Activated T-cell treated with anti-CD3 and anti-CD28 coated beads, Interleukin-2, amount 50 U/mL, for 72 hours (primary cell): Measurements from ENCODE around the gene ZBTB7B. TPM values are rescaled to one million over a fixed set of nuclear protein-coding genes. Genes with fewer than 3 reads are reported as not detected.

Experiments used
- ATAC-seq, 2 donors: fragments of 150-1000 bp; cut with Tn5 transposase; replicated peaks in 1 of 2; 2 replicates each; pipeline ENCODE4 v1.10.0; 2021; ENCODE audit warnings: moderate library complexity in 2 of 2, mild to moderate bottlenecking in 1 of 2
- DNase-seq, 2 donors: peaks; one replicate each; pipeline ENCODE4 v3.0.0; 2021 to 2022; ENCODE audit warnings: mixed read lengths in 1 of 2
- H3K27ac Mint-ChIP-seq: one replicate; pipeline ENCODE4 v1.8.0; 2022; ENCODE audit warnings: mild to moderate bottlenecking, moderate library complexity, mixed read lengths
- H3K27me3 Mint-ChIP-seq: one replicate; pipeline ENCODE4 v1.8.0; 2022; ENCODE audit warnings: low read depth, mixed read lengths
- H3K36me3 Mint-ChIP-seq, 2 donors: one replicate each; pipeline ENCODE4 v1.8.0; 2022; ENCODE audit warnings: mixed read lengths in 2 of 2, mild to moderate bottlenecking in 1 of 2; ENCODE audit not compliant: insufficient read depth in 2 of 2
- H3K4me1 Mint-ChIP-seq: one replicate; pipeline ENCODE4 v1.8.0; 2022; ENCODE audit warnings: low read depth, mixed read lengths
- H3K4me3 Mint-ChIP-seq, 2 donors: one replicate each; pipeline ENCODE4 v1.8.0; 2022; ENCODE audit warnings: mild to moderate bottlenecking in 2 of 2, mixed read lengths in 2 of 2, moderate library complexity in 2 of 2
- H3K9me3 Mint-ChIP-seq, 2 donors: one replicate each; pipeline ENCODE4 v1.8.0; 2022; ENCODE audit warnings: mixed read lengths in 2 of 2
- total RNA-seq, 2 donors: library from RNA; stranded (reverse); gene quantifications; one replicate each; pipeline ENCODE4 v1.2.3, GENCODE V29; 2022

ZBTB7B gene
- total RNA-seq, 2 donors from 2014 or later: 129 to 141 TPM

DNA sequence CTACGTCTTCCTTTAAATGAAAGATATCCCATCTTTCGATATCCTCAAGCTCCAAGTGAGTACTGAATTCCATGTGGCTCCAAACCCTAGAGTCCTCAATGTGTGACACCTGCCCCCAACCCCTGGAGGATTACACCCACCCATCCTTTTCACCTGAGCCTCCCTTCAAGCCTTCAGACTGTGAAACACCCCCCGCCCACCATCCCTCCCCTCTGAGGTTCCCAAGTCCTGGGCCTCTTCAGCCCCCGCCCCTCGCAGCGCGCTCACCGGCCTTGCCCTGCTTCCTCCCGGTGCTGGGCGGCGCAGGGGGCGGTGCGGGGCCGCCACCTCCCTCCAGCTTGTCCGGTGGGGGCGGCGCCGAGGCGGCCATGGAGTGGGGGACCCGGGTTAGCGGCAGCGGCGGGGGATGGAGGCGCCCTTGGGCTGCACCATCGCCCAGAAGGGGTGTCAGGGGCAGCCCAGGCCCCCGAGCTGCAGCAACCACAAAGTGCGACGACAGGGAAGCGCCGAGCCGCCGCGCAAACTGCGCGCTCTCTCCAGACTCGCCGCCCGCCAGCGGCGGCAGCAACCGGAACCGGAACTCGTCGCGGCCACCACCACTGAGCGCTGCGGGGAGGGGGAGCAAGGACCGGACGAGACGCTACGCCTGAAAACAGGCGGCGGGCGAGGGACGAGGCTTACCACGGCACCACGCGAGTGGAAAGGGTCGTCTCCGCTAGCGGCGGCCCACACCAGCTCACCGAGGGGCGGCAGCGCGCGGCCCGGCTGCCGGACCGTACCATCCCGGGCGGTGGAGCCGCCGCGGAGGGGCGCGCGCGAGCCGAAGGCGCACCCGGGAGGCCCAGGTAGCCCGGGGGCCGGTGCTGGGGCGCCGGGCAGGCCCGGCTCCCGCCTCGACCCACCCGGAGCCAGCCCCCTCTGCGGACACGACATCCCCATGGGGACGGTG lies 41.1 kb upstream of the ZBTB7B start, which contains the start of gene PYGO2:
Gene PYGO2 (minus strand): TSS at position 576 of the 949 bp plus-strand sequence. CDS start 206 bp downstream, at position 370.
- Mint-ChIP-seq H3K4me1 (peaks cover 52% of the 10 kb centered on the region), H3K4me3 (peak within 1 kb of the TSS; percentile 92 to 94), H3K9me3 (no peaks in the 10 kb centered on the region), H3K27me3 (no peaks in the 10 kb centered on the region), H3K27ac (peak within 1 kb of the TSS; percentile 92), H3K36me3 (peaks cover 2 to 9% of the 10 kb centered on the region in 2 donors)
- ATAC-seq (peak; percentile 91), DNase-seq (peak; percentile 89 to 92)

DNA sequence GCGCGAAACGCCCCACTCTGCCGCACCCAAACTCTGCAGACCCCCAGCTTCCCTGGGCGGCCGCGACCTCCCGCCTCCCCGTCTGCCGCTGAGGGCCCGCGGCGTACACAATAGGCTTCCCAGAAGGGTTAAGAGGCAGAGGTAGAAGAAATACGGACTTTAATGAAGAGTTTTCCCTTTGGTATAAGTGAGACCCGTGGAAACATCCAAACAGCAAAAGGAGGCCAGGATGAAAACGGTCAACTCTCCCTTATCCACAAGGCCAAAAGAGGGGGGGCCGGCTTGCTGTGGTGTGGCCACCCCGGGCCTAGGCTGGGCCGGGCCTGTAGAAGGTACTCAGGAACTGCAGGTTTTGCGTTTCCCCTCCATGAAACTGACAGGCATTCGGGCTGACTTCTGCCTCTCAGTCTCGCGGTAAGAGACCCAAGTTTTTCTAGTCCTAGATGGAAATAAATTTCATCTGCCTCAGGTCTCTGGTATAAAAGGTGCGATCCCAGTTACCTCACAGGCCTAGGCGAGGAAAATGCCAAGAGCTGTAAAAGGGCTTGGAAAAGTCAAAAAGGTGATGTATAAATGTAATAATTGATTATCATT lies 40.3 kb upstream of the ZBTB7B start:
- DNase-seq: peak in 1 of 2 donors; percentile 47
- H3K9me3 Mint-ChIP-seq: no peaks in the 10 kb centered on the region
- peak overlapping the region; percentile 91 to 93 for H3K4me3 Mint-ChIP-seq
- peak overlapping the region; percentile 92 for H3K27ac Mint-ChIP-seq
- peaks cover 2 to 9% of the 10 kb centered on the region in 2 donors for H3K36me3 Mint-ChIP-seq
- no peaks in the 10 kb centered on the region for H3K27me3 Mint-ChIP-seq
- ATAC-seq: peak; percentile 12 to 19
- H3K4me1 Mint-ChIP-seq: peaks cover 45% of the 10 kb centered on the region

GRCh38 chr1:154962795-154963330 lies 39.7 kb upstream of the ZBTB7B start:
- Mint-ChIP-seq H3K9me3 (no peaks in the 10 kb centered on the region), H3K4me1 (peaks cover 43% of the 10 kb centered on the region), H3K36me3 (peaks cover 2 to 9% of the 10 kb centered on the region in 2 donors), H3K4me3 (peak overlapping the region; percentile 91 to 93), H3K27me3 (no peaks in the 10 kb centered on the region), H3K27ac (peak overlapping the region; percentile 92)
- ATAC-seq: no peak
- no peak for DNase-seq

DNA sequence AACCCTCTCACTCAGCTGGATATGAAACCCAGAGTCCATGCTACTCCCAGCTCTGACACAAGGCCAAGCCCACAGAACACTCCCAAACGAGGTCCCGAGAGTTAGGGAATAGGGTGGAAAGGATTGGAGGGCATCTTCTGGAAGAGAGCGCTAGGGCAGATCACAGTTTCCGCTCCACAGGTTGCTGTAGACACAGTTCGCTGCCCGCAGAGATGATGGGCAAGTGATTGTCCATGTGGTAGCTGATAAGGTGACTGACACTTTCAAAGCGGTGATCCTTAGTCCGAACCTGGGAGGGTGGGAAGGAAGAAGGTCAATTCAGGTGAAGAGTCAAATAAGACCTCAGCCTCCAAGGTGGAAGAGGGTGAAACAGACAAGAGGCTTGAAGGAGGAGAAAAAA lies 39.0 kb upstream of the ZBTB7B start:
- no peak for DNase-seq
- Mint-ChIP-seq H3K9me3 (no peaks in the 10 kb centered on the region), H3K4me3 (no peak overlapping the region), H3K4me1 (peaks cover 43% of the 10 kb centered on the region), H3K27me3 (no peaks in the 10 kb centered on the region), H3K27ac (no peak overlapping the region), H3K36me3 (peaks cover 4 to 14% of the 10 kb centered on the region in 2 donors)
- no peak for ATAC-seq

GRCh38 chr1:154964359-154964758 lies 38.2 kb upstream of the ZBTB7B start:
- DNase-seq (no peak), ATAC-seq (no peak)
- Mint-ChIP-seq H3K27ac (no peak overlapping the region), H3K36me3 (peaks cover 4 to 14% of the 10 kb centered on the region in 2 donors), H3K9me3 (no peaks in the 10 kb centered on the region), H3K4me3 (no peak overlapping the region), H3K4me1 (peaks cover 47% of the 10 kb centered on the region), H3K27me3 (no peaks in the 10 kb centered on the region)

GRCh38 chr1:154966111-154966510 lies 36.5 kb upstream of the ZBTB7B start:
- ATAC-seq (no peak), DNase-seq (no peak)
- H3K4me1 Mint-ChIP-seq: peaks cover 40% of the 10 kb centered on the region
- no peak overlapping the region for H3K27ac Mint-ChIP-seq
- no peak overlapping the region for H3K4me3 Mint-ChIP-seq
- H3K36me3 Mint-ChIP-seq: peaks cover 4 to 9% of the 10 kb centered on the region in 2 donors
- no peaks in the 10 kb centered on the region for H3K9me3 Mint-ChIP-seq
- H3K27me3 Mint-ChIP-seq: no peaks in the 10 kb centered on the region

GRCh38 chr1:154967331-154967950 lies 35.2 kb upstream of the ZBTB7B start:
- H3K27me3 Mint-ChIP-seq: no peaks in the 10 kb centered on the region
- H3K27ac Mint-ChIP-seq: no peak overlapping the region

DNA sequence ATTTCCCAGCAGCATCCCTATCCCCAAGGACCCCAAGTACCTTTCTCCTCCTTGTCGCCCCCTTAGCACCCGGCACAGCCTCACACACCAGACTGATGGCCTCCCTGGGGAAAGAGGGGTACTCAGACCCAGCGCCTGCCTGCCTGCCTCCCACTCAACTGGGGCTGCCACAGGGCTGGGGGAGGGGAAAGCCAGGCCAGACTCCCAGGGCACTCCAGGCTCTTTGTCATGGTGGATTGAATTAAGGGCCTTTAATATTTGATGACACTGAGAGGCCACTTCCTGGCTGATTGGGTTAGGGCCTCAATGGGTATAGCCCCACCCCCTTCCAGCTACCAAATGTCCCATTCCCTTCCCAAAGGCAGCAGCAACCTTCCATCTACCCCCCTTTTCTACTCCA lies 33.9 kb upstream of the ZBTB7B start:
- Mint-ChIP-seq H3K4me3 (no peak overlapping the region), H3K4me1 (peaks cover 47% of the 10 kb centered on the region)

More at GRCh38 chr1:154967331-154967950, 35.2 kb upstream of the ZBTB7B start:
- Mint-ChIP-seq H3K9me3 (no peaks in the 10 kb centered on the region), H3K4me3 (no peak overlapping the region), H3K36me3 (peaks cover 6% of the 10 kb centered on the region in 2 donors), H3K4me1 (peaks cover 52% of the 10 kb centered on the region)
- ATAC-seq (no peak), DNase-seq (no peak)

DNA sequence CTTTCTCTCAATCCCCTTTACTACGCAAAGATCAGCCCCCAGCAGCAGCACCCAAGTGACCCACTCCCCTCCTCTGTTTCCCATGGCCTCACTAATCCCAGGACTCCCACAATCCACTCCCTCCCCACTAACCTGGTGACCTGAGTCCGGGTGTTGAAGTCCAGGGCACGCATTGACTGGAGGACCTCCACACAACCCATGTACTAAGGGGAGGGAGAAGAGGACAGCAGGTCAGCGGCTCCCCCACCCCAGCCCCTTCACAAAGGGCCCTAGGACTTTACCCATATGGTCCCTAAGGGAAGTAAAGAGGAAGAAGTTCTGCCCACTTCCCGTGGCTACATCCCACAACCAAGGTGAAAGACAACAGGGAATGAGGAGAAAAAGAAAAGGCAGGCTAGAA lies 33.4 kb upstream of the ZBTB7B start:
- H3K27ac Mint-ChIP-seq: peak overlapping the region; percentile 31
- ATAC-seq (no peak), DNase-seq (no peak)
- peaks cover 44% of the 10 kb centered on the region for H3K4me1 Mint-ChIP-seq
- H3K9me3 Mint-ChIP-seq: no peaks in the 10 kb centered on the region
- no peak overlapping the region for H3K4me3 Mint-ChIP-seq
- H3K27me3 Mint-ChIP-seq: no peaks in the 10 kb centered on the region
- peaks cover 4 to 6% of the 10 kb centered on the region in 2 donors for H3K36me3 Mint-ChIP-seq

More for the DNA sequence above, 33.9 kb upstream of the ZBTB7B start:
- H3K36me3 Mint-ChIP-seq: peaks cover 4 to 6% of the 10 kb centered on the region in 2 donors
- ATAC-seq (no peak), DNase-seq (no peak)
- H3K27me3 Mint-ChIP-seq: no peaks in the 10 kb centered on the region
- H3K9me3 Mint-ChIP-seq: no peaks in the 10 kb centered on the region
- H3K27ac Mint-ChIP-seq: no peak overlapping the region

- no peaks in the 10 kb centered on the region for H3K27me3 Mint-ChIP-seq
- no peak for DNase-seq
Measured at GRCh38 chr1:154969860-154970452, 32.6 kb upstream of the ZBTB7B start.

DNA sequence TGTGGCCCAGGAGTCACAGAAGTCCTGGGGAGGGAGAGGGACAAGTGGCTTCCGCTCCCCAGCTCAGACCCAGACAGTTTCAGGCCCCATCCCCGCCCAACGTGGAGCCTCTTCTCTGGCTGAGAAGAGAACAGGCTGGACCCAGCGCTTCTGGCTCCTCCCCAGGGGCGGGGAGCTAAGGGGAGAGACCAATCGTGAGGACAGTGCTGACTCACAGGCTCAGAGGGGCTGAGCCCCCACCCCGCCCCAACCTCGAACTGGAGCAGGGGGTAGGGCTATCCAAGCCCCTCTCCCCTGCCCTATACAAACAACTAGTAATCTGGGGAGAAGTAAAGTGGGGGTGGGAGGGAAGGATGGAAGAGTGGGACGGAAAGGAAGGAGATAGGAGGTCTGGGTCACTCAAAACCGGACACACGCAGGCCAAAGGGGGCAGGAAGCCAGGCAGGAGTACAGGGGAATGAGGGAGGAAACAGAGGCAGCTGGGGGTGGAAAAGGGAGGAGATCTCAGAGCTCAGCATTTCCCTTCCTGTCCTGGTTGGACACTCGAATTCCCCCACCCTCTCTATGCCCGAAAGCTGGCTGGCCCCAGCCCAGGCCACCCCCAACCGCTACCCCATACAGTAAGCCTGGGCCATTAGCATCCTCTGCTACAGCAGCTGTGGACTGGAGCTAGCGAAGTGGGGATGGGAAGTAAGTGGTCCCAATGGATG lies 31.8 kb upstream of the ZBTB7B start, which contains the start of gene SHC1:
Gene SHC1 (minus strand): TSS at position 117 of the 710 bp plus-strand sequence. CDS start 221 bp downstream, outside the sequence.
- peak; percentile 67 to 69 for DNase-seq
- H3K9me3 Mint-ChIP-seq: no peaks in the 10 kb centered on the region
- ATAC-seq: peak in 1 of 2 donors; percentile 17
- H3K4me3 Mint-ChIP-seq: peak within 1 kb of the TSS; percentile 50 to 65
- H3K36me3 Mint-ChIP-seq: peaks cover 4% of the 10 kb centered on the region in 2 donors
- peaks cover 44% of the 10 kb centered on the region for H3K4me1 Mint-ChIP-seq
- H3K27ac Mint-ChIP-seq: peak within 1 kb of the TSS; percentile 78
- no peaks in the 10 kb centered on the region for H3K27me3 Mint-ChIP-seq

More at GRCh38 chr1:154969860-154970452, 32.6 kb upstream of the ZBTB7B start:
- Mint-ChIP-seq H3K4me1 (peaks cover 44% of the 10 kb centered on the region), H3K9me3 (no peaks in the 10 kb centered on the region), H3K27ac (no peak overlapping the region), H3K36me3 (peaks cover 4 to 6% of the 10 kb centered on the region in 2 donors), H3K4me3 (no peak overlapping the region)
- ATAC-seq: no peak
